Mesenchymal stem cell (in vitro differentiated cells and primary cell): ENCODE results near the gene MAP7D3. TPM values are rescaled to one million over a fixed set of nuclear protein-coding genes. Genes with fewer than 3 reads are reported as not detected.
"Not testable (repeated sequence)": the region's sequence is repeated elsewhere in the genome, so short reads cannot be mapped to it uniquely, and the experiment has no call there.

Experiments
- DNase-seq: peaks from one replicate; pipeline ENCODE4 v3.0.0-alpha.2; 2013
- H2AFZ ChIP-seq: one replicate; pipeline ENCODE4 v1.6.1; 2013; ENCODE audit warnings: low read depth, mild to moderate bottlenecking, control low read depth, inconsistent platforms, low read length, moderate library complexity
- H2AK5ac ChIP-seq: 2 replicates; pipeline ENCODE4 v1.6.1; 2013; ENCODE audit warnings: low read length, moderate library complexity, mild to moderate bottlenecking, inconsistent platforms; ENCODE audit not compliant: severe bottlenecking
- H2BK120ac ChIP-seq: one replicate; pipeline ENCODE4 v1.6.1; 2013; ENCODE audit warnings: low read depth, mild to moderate bottlenecking, inconsistent platforms, low read length, moderate library complexity
- H2BK12ac ChIP-seq, 2 experiments: one replicate each; pipeline ENCODE4 v1.6.1; 2013; ENCODE audit warnings: inconsistent platforms in 2 of 2, low read length in 2 of 2, mild to moderate bottlenecking in 2 of 2, moderate library complexity in 2 of 2, control low read depth in 1 of 2
- H2BK15ac ChIP-seq: one replicate; pipeline ENCODE4 v1.6.1; 2013; ENCODE audit warnings: mild to moderate bottlenecking, low read depth, inconsistent platforms; ENCODE audit not compliant: poor library complexity, severe bottlenecking
- H2BK5ac ChIP-seq: 2 replicates; pipeline ENCODE4 v1.6.1; 2013; ENCODE audit warnings: low read depth, mild to moderate bottlenecking, low read length, control low read depth, inconsistent platforms; ENCODE audit not compliant: poor library complexity, severe bottlenecking
- H3K14ac ChIP-seq, 2 experiments: one replicate each; pipeline ENCODE4 v1.6.1; 2013; ENCODE audit warnings: inconsistent platforms in 2 of 2, low read length in 2 of 2, control low read depth in 1 of 2, mild to moderate bottlenecking in 1 of 2, moderate library complexity in 1 of 2
- H3K18ac ChIP-seq, 2 experiments: one replicate each; pipeline ENCODE4 v1.6.1; 2013; ENCODE audit warnings: inconsistent platforms in 2 of 2, low read length in 2 of 2, control low read depth in 1 of 2, low read depth in 1 of 2, mild to moderate bottlenecking in 1 of 2
- H3K23ac ChIP-seq, 2 experiments: one replicate each; pipeline ENCODE4 v1.6.1; 2013; ENCODE audit warnings: inconsistent platforms in 2 of 2, low read length in 2 of 2, mild to moderate bottlenecking in 2 of 2, moderate library complexity in 2 of 2, control low read depth in 1 of 2
- H3K27ac ChIP-seq: 2 replicates; pipeline ENCODE4 v1.5.1; 2013; ENCODE audit warnings: mild to moderate bottlenecking, moderate library complexity, low read length, control low read depth, inconsistent platforms; ENCODE audit not compliant: poor library complexity, severe bottlenecking
- H3K27me3 ChIP-seq, 2 experiments: 2 replicates each; pipeline versions ENCODE4 v1.6.1 to v1.7.0; 2013; ENCODE audit warnings: low read length in 2 of 2, mild to moderate bottlenecking in 2 of 2, moderate library complexity in 2 of 2, control low read depth in 1 of 2, inconsistent platforms in 1 of 2; ENCODE audit not compliant: control insufficient read depth in 1 of 2, insufficient read depth in 1 of 2
- H3K36me3 ChIP-seq, 2 experiments: 2 replicates each; pipeline versions ENCODE4 v1.6.1 to v1.7.0; 2013; ENCODE audit warnings: low read length in 2 of 2, control low read depth in 1 of 2, inconsistent platforms in 1 of 2, low read depth in 1 of 2, mild to moderate bottlenecking in 1 of 2; ENCODE audit not compliant: insufficient read depth in 2 of 2, control insufficient read depth in 1 of 2
- H3K4ac ChIP-seq, 2 experiments: one replicate each; pipeline ENCODE4 v1.6.1; 2013; ENCODE audit warnings: inconsistent platforms in 2 of 2, low read length in 2 of 2, mild to moderate bottlenecking in 2 of 2, moderate library complexity in 2 of 2, control low read depth in 1 of 2, low read depth in 1 of 2
- H3K4me1 ChIP-seq: 2 replicates; pipeline ENCODE4 v1.6.1; 2013; ENCODE audit warnings: low read depth, low read length, control low read depth; ENCODE audit not compliant: control insufficient read depth, insufficient read depth
- H3K4me2 ChIP-seq: 2 replicates; pipeline ENCODE4 v1.6.1; 2013; ENCODE audit warnings: low read length, mild to moderate bottlenecking, inconsistent platforms; ENCODE audit not compliant: poor library complexity, severe bottlenecking
- H3K4me3 ChIP-seq, 2 experiments: 2 replicates each; pipeline versions ENCODE4 v1.5.1 to v1.7.0; 2013; ENCODE audit warnings: low read length in 2 of 2, mild to moderate bottlenecking in 2 of 2, control low read depth in 1 of 2, low read depth in 1 of 2; ENCODE audit not compliant: insufficient read depth in 1 of 2
- H3K79me1 ChIP-seq: replicated peaks from 2 replicates; pipeline ENCODE4 v1.6.1; 2013; ENCODE audit warnings: mild to moderate bottlenecking, control low read depth, low read length, inconsistent platforms; ENCODE audit not compliant: poor library complexity, severe bottlenecking
- H3K9ac ChIP-seq: 2 replicates; pipeline ENCODE4 v1.7.0; 2013; ENCODE audit warnings: mild to moderate bottlenecking, low read length, moderate library complexity
- H3K9me3 ChIP-seq: 2 replicates; pipeline ENCODE4 v1.7.0; 2013; ENCODE audit warnings: mild to moderate bottlenecking, low read length; ENCODE audit not compliant: control insufficient read depth
- H4K8ac ChIP-seq: one replicate; pipeline ENCODE4 v1.6.1; 2013; ENCODE audit warnings: inconsistent platforms, mild to moderate bottlenecking, low read length, moderate library complexity
- H4K91ac ChIP-seq: one replicate; pipeline ENCODE4 v1.6.1; 2013; ENCODE audit warnings: mild to moderate bottlenecking, low read length, inconsistent platforms
- WGBS: methylation state at CpG from one replicate; pipeline ENCODE4 v1.1.7; 2013; ENCODE audit warnings: mixed read lengths; 5-methylcytosine and 5-hydroxymethylcytosine counted together
- polyA plus RNA-seq, 2 experiments: library from polyadenylated mRNA; stranded (reverse); fragments of 200-250 nt; gene quantifications; one replicate each; pipeline ENCODE4 v1.2.3, GENCODE V29; 2013

Gene MAP7D3, protein sequence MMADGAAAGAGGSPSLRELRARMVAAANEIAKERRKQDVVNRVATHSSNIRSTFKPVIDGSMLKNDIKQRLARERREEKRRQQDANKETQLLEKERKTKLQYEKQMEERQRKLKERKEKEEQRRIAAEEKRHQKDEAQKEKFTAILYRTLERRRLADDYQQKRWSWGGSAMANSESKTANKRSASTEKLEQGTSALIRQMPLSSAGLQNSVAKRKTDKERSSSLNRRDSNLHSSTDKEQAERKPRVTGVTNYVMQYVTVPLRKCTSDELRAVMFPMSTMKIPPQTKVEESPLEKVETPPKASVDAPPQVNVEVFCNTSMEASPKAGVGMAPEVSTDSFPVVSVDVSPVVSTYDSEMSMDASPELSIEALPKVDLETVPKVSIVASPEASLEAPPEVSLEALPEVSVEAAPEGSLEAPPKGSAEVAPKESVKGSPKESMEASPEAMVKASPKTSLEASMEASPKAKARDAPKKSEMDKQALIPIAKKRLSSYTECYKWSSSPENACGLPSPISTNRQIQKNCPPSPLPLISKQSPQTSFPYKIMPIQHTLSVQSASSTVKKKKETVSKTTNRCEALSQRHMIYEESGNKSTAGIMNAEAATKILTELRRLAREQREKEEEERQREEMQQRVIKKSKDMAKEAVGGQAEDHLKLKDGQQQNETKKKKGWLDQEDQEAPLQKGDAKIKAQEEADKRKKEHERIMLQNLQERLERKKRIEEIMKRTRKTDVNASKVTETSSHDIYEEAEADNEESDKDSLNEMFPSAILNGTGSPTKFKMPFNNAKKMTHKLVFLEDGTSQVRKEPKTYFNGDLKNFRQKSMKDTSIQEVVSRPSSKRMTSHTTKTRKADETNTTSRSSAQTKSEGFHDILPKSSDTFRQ
- 55.4 TPM for polyA plus RNA-seq (2013, experiment 1 of 2)
- polyA plus RNA-seq (2013, experiment 2 of 2) = 50.7 TPM

DNA sequence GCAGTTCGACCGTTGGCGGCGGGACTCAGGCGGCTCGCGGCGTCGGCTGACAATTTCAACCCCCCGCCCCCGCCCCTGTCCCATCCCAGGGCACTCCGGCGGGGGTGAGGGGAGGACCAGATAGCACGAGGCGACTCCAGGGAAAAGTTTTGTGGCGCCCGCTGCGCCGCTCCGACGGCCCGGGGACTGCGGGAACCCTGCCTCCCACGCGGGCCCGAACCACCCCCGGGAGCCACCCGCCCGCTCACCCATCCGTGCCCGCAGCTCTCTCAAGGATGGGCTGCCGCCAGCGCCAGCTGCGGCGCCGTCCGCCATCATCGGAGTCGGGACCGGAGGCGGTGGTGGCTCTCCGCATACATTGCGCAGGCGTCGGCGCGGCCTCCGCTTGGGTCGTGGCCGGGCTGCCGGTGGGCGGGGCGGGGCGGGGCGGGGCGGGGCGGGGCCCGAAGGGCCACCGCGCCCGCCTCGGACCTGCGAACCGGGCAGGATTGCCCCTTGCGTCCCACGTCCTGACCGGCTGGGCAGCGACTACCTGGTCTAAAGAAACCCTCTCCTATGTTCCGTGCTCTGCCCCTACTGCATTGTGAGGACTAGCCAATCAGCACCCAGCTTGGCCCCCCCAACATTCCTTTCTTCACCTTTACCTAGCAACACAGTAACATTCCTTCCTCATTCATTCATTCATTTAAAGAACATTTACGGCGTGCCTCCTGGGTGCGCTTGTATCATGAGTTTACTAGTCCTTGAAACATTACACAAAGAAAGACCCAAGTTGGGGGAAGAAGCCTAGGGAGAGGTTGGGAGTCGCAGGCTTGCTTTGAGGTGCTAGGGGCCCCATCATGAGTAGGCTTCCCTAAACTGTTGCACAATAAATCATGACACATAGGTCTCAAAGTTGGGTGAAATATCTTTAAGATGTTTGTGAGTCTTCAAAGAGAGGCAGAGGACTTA is at the start of gene MAP7D3:
Gene MAP7D3 (minus strand): TSS at position 360 of the 951 bp plus-strand sequence. CDS start 42 bp downstream, at position 318.
- peak within 1 kb of the TSS in 1 of 2 experiments; percentile 29 for H2BK12ac ChIP-seq
- H3K27ac ChIP-seq = no peak within 1 kb of the TSS
- H4K91ac ChIP-seq = no peak within 1 kb of the TSS
- no peaks in the 10 kb centered on the region for H3K36me3 ChIP-seq
- H3K9ac ChIP-seq = peak within 1 kb of the TSS; percentile 84
- H2BK5ac ChIP-seq = no peak within 1 kb of the TSS
- H3K18ac ChIP-seq = peak within 1 kb of the TSS; percentile 18 to 66
- H3K23ac ChIP-seq = no peak within 1 kb of the TSS
- H3K79me1 ChIP-seq = no peaks in the 10 kb centered on the region
- peaks cover 0 to 17% of the 10 kb centered on the region in 2 experiments for H3K27me3 ChIP-seq
- H3K4me2 ChIP-seq = peak within 1 kb of the TSS; percentile 68
- H3K14ac ChIP-seq = no peak within 1 kb of the TSS
- peaks cover 1% of the 10 kb centered on the region for H3K4me1 ChIP-seq
- peak within 1 kb of the TSS; percentile 39 for H2AFZ ChIP-seq
- peak within 1 kb of the TSS in 1 of 2 experiments; percentile 58 for H3K4ac ChIP-seq
- 0% methylated on average over 31 of the region's 73 CpGs for WGBS
- peak within 1 kb of the TSS; percentile 69 for H2AK5ac ChIP-seq
- H4K8ac ChIP-seq = peak within 1 kb of the TSS; percentile 55
- peak within 1 kb of the TSS; percentile 95 for H2BK15ac ChIP-seq
- H3K9me3 ChIP-seq = no peaks in the 10 kb centered on the region
- peak within 1 kb of the TSS; percentile 79 to 80 for H3K4me3 ChIP-seq
- H2BK120ac ChIP-seq = no peak within 1 kb of the TSS
- DNase-seq = peak; percentile 58

DNA sequence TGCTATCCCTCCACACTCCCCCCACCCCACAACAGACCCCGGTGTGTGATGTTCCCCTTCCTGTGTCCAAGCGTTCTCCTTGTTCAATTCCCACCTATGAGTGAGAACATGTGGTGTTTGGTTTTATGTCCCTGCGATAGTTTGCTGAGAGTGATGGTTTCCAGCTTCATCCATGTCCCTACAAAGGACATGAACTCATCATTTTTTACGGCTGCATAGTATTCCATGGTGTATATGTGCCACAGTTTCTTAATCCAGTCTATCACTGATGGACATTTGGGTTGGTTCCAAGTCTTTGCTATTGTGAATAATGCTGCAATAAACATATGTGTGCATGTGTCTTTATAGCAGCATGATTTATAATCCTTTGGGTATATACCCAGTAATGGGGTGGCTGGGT is 49.5 kb upstream of the MAP7D3 start, which contains the start of gene ADGRG4:
Gene ADGRG4 (plus strand): TSS at position 243 of the 400 bp plus-strand sequence. CDS start 7,815 bp downstream, outside the sequence.
- not testable (repeated sequence) for H3K79me1 ChIP-seq, H3K4ac ChIP-seq, H2BK12ac ChIP-seq, H3K36me3 ChIP-seq, H4K91ac ChIP-seq, H3K18ac ChIP-seq, H3K4me2 ChIP-seq, H2AFZ ChIP-seq, H2AK5ac ChIP-seq, H3K9me3 ChIP-seq, H3K14ac ChIP-seq, H4K8ac ChIP-seq, DNase-seq, H2BK15ac ChIP-seq, H2BK5ac ChIP-seq, H3K27ac ChIP-seq, H3K9ac ChIP-seq, H3K4me3 ChIP-seq, H3K4me1 ChIP-seq, H3K23ac ChIP-seq, H2BK120ac ChIP-seq
- H3K27me3 ChIP-seq = peaks cover 0 to 11% of the 10 kb centered on the region in 2 experiments
- no CpG with 5 or more reads among the region's 4 CpGs for WGBS

DNA sequence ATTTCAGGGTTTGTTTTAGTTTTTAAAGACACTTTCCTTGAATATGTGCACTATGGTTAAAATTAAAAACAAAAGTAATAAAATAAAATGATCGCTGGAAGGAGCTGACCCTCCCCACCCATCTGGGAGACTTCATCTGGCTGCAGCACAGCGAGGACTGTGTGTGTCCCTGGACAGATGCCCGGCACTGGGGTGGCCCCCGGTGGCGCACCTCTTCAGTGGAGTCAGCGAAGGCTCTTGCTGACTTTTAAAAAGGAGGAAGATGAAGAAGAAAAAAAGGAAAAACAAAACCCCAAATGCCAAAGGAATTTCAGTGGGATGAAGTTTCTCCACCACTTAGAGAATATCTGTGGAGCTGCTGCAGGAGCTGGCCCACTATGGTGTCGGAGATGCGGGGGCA is 44.2 kb upstream of the MAP7D3 start:
- no peak overlapping the region for H3K4ac ChIP-seq
- H2BK12ac ChIP-seq = no peak overlapping the region
- DNase-seq = no peak
- H2BK120ac ChIP-seq = no peak overlapping the region
- H2AFZ ChIP-seq = no peak overlapping the region
- no peak overlapping the region for H3K18ac ChIP-seq
- H3K4me3 ChIP-seq = no peak overlapping the region
- no peak overlapping the region for H2AK5ac ChIP-seq
- H3K36me3 ChIP-seq = no peaks in the 10 kb centered on the region
- H3K23ac ChIP-seq = no peak overlapping the region
- H3K27me3 ChIP-seq = peaks cover 3 to 10% of the 10 kb centered on the region in 2 experiments
- H3K9ac ChIP-seq = no peak overlapping the region
- no peak overlapping the region for H4K8ac ChIP-seq
- H3K14ac ChIP-seq = no peak overlapping the region
- no peak overlapping the region for H3K27ac ChIP-seq
- H3K4me2 ChIP-seq = no peak overlapping the region
- no peak overlapping the region for H4K91ac ChIP-seq
- H3K79me1 ChIP-seq = no peaks in the 10 kb centered on the region
- WGBS = 100% methylated on average over 2 of the region's 8 CpGs
- no peaks in the 10 kb centered on the region for H3K4me1 ChIP-seq
- H3K9me3 ChIP-seq = no peaks in the 10 kb centered on the region
- no peak overlapping the region for H2BK5ac ChIP-seq
- H2BK15ac ChIP-seq = no peak overlapping the region
